Esophagus muscularis mucosa (tissue), 4 donors: ENCODE results near the gene KCMF1.

ENCODE experiments used
- EP300 ChIP-seq: sonication (generic); formaldehyde crosslinking; IDR thresholded peaks from one replicate; pipeline ENCODE4 v1.6.1; 2017; ENCODE audit warnings: antibody characterized with exemption
- POLR2A ChIP-seq: fragments of 450-650 bp; IDR thresholded peaks from one replicate; pipeline ENCODE4 v1.6.1; 2017; ENCODE audit warnings: antibody characterized with exemption, moderate library complexity, mild to moderate bottlenecking, low read depth
- POLR2AphosphoS5 ChIP-seq, 2 donors: sonication (generic); formaldehyde crosslinking; IDR thresholded peaks; one replicate each; pipeline ENCODE4 v1.6.1; 2017; ENCODE audit warnings: antibody characterized with exemption in 2 of 2
- TF ChIP-seq, protein P1 (sequence below), 3 experiments: fragments of 200-600 bp in 2 of 3; fragments of 450-650 bp in 1 of 3; sonication (generic) in 2 of 3; IDR thresholded peaks; one replicate each; pipeline ENCODE4 v1.5.1; 2017 to 2019; ENCODE audit warnings: antibody characterized with exemption in 3 of 3, mild to moderate bottlenecking in 2 of 3, moderate library complexity in 1 of 3

DNA sequence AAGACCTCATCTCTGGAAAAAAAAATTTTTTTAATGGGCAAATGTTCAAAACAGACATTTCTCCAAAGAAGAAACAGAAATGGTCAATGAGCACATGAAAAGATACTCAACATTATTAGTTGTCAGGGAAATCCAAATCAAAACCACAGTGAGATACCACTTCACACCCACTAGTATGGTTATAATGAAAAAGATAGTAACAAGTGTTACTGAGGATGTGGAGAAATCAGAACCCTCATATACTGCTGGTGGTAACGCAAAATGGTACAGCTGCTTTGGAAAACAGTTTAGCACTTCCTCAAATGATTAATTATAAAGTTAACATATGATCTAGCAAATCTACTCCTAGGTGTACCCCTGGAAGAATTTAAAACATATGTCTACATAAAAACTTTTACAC lies 133.3 kb downstream of the KCMF1 start:
- TF ChIP-seq POLR2A, result no peak
- TF ChIP-seq, protein P1, sequence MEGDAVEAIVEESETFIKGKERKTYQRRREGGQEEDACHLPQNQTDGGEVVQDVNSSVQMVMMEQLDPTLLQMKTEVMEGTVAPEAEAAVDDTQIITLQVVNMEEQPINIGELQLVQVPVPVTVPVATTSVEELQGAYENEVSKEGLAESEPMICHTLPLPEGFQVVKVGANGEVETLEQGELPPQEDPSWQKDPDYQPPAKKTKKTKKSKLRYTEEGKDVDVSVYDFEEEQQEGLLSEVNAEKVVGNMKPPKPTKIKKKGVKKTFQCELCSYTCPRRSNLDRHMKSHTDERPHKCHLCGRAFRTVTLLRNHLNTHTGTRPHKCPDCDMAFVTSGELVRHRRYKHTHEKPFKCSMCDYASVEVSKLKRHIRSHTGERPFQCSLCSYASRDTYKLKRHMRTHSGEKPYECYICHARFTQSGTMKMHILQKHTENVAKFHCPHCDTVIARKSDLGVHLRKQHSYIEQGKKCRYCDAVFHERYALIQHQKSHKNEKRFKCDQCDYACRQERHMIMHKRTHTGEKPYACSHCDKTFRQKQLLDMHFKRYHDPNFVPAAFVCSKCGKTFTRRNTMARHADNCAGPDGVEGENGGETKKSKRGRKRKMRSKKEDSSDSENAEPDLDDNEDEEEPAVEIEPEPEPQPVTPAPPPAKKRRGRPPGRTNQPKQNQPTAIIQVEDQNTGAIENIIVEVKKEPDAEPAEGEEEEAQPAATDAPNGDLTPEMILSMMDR (IDR thresholded peaks at IDR 0.05), result no peak
- TF ChIP-seq EP300, result no peak
- no peak for TF ChIP-seq POLR2AphosphoS5 (IDR thresholded peaks at IDR 0.05)
